ENCODE data around the gene SAMHD1. TPM values are rescaled to one million over a fixed set of nuclear protein-coding genes. Genes with fewer than 3 reads are reported as not detected.

The SAMHD1 gene
- polyA plus RNA-seq, 1 donor from 2014 or later, result 22.2 TPM

DNA sequence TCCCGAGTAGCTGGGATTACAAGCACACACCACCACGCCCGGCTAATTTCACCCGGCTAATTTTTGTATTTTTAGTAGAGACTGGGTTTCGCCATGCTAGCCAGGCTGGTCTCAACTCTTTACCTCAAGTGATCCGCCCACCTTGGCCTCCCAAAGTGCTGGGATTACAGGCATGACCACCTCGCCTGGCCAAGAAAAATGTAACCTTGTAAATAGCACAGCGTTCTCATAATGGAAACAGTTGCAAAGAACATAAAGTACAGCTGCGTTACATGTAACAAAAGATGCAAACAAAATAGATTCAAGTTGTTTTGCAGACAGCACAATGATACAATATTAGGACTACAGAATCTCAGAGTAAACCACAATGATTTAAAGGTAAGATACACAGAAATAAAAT, 60.9 kb downstream of the SAMHD1 start:
- Histone ChIP-seq H3K4me3 (ENCODE audit: low read length) (no peak overlapping the region), H3K27ac (ENCODE audit: low read length) (no peak overlapping the region), H3K9ac (ENCODE audit: low read length) (no peak overlapping the region), H3K4me2 (ENCODE audit: low read length) (no peak overlapping the region), H3F3A (ENCODE audit: insufficient read depth, low read length, poor library complexity, severe bottlenecking) (no peaks in the 10 kb centered on the region), H3K9me2 (ENCODE audit: insufficient read depth, low read length) (no peaks in the 10 kb centered on the region), H4K20me1 (ENCODE audit: insufficient read depth) (no peaks in the 10 kb centered on the region), H3K36me3 (ENCODE audit: insufficient read depth, low read length) (no peaks in the 10 kb centered on the region), H2AFZ (ENCODE audit: low read depth, low read length) (no peak overlapping the region), H3K9me3 (ENCODE audit: low read length) (no peaks in the 10 kb centered on the region), H3K79me2 (replicated peaks; ENCODE audit: insufficient read depth, low read length) (no peaks in the 10 kb centered on the region), H3K27me3 (ENCODE audit: insufficient read depth, low read depth, low read length) (no peaks in the 10 kb centered on the region)
- TF ChIP-seq, protein P1, sequence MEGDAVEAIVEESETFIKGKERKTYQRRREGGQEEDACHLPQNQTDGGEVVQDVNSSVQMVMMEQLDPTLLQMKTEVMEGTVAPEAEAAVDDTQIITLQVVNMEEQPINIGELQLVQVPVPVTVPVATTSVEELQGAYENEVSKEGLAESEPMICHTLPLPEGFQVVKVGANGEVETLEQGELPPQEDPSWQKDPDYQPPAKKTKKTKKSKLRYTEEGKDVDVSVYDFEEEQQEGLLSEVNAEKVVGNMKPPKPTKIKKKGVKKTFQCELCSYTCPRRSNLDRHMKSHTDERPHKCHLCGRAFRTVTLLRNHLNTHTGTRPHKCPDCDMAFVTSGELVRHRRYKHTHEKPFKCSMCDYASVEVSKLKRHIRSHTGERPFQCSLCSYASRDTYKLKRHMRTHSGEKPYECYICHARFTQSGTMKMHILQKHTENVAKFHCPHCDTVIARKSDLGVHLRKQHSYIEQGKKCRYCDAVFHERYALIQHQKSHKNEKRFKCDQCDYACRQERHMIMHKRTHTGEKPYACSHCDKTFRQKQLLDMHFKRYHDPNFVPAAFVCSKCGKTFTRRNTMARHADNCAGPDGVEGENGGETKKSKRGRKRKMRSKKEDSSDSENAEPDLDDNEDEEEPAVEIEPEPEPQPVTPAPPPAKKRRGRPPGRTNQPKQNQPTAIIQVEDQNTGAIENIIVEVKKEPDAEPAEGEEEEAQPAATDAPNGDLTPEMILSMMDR (IDR thresholded peaks at IDR 0.05; ENCODE audit: poor library complexity, severe bottlenecking), result no peak
- TF ChIP-seq EP300 (conservative IDR thresholded peaks at IDR 0.05; ENCODE audit: poor library complexity, severe bottlenecking) (no peak), EZH2 (IDR thresholded peaks at IDR 0.05; ENCODE audit: borderline replicate concordance, insufficient read depth, low read length, poor library complexity, severe bottlenecking) (no peak), SMC3 (conservative IDR thresholded peaks at IDR 0.05; ENCODE audit: poor library complexity) (no peak), RAD21 (conservative IDR thresholded peaks at IDR 0.05) (no peak), POLR2AphosphoS5 (IDR thresholded peaks at IDR 0.05) (no peak), MXI1 (conservative IDR thresholded peaks at IDR 0.05; ENCODE audit: poor library complexity, severe bottlenecking) (no peak), TAF1 (IDR thresholded peaks at IDR 0.05; ENCODE audit: low read depth) (no peak)
- TF ChIP-seq, protein P2, sequence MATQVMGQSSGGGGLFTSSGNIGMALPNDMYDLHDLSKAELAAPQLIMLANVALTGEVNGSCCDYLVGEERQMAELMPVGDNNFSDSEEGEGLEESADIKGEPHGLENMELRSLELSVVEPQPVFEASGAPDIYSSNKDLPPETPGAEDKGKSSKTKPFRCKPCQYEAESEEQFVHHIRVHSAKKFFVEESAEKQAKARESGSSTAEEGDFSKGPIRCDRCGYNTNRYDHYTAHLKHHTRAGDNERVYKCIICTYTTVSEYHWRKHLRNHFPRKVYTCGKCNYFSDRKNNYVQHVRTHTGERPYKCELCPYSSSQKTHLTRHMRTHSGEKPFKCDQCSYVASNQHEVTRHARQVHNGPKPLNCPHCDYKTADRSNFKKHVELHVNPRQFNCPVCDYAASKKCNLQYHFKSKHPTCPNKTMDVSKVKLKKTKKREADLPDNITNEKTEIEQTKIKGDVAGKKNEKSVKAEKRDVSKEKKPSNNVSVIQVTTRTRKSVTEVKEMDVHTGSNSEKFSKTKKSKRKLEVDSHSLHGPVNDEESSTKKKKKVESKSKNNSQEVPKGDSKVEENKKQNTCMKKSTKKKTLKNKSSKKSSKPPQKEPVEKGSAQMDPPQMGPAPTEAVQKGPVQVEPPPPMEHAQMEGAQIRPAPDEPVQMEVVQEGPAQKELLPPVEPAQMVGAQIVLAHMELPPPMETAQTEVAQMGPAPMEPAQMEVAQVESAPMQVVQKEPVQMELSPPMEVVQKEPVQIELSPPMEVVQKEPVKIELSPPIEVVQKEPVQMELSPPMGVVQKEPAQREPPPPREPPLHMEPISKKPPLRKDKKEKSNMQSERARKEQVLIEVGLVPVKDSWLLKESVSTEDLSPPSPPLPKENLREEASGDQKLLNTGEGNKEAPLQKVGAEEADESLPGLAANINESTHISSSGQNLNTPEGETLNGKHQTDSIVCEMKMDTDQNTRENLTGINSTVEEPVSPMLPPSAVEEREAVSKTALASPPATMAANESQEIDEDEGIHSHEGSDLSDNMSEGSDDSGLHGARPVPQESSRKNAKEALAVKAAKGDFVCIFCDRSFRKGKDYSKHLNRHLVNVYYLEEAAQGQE (IDR thresholded peaks at IDR 0.05; ENCODE audit: borderline replicate concordance), result no peak

DNA sequence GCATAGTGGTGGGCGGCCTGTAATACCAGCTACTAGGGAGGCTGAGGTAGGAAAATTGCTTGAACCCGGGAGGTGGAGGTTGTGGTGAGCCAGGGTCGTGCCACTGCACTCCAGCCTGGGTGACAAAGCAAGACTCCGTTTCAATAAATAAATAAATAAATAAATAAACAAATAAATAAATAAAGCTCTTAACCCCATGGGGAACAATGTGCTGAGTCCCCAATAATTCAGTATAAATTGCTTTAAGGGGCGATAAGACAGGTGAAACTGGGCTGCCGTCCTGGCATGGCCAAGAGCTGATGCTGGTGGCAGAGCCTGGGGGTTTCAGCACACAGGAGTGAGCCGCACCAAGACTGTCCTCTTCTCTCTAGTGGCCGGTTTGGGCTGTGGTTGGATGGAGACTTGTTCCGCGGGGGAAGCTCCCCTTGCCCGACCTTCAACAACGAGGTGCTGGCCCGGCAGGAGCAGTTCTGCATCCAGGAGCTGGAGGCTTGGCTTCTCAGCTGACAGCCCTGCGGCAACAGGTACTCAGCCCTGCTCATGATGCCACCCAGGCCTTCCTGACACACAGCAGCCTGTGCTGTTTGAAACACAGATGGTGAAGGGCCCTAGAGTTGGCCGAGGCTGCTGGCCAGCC, 62.5 kb downstream of the SAMHD1 start:
- H3K4me2 ChIP-seq (ENCODE audit: low read length), result no peak overlapping the region
- no peaks in the 10 kb centered on the region for H3F3A ChIP-seq (ENCODE audit: insufficient read depth, low read length, poor library complexity, severe bottlenecking)
- no peak for TF ChIP-seq MXI1 (conservative IDR thresholded peaks at IDR 0.05; ENCODE audit: poor library complexity, severe bottlenecking)
- TF ChIP-seq RAD21 (conservative IDR thresholded peaks at IDR 0.05), result no peak
- TF ChIP-seq, protein P1 (IDR thresholded peaks at IDR 0.05; ENCODE audit: poor library complexity, severe bottlenecking), result no peak
- no peak for TF ChIP-seq EZH2 (IDR thresholded peaks at IDR 0.05; ENCODE audit: borderline replicate concordance, insufficient read depth, low read length, poor library complexity, severe bottlenecking)
- TF ChIP-seq, protein P2 (IDR thresholded peaks at IDR 0.05; ENCODE audit: borderline replicate concordance), result no peak
- TF ChIP-seq TAF1 (IDR thresholded peaks at IDR 0.05; ENCODE audit: low read depth), result no peak
- TF ChIP-seq POLR2AphosphoS5 (IDR thresholded peaks at IDR 0.05), result no peak
- no peak for TF ChIP-seq SMC3 (conservative IDR thresholded peaks at IDR 0.05; ENCODE audit: poor library complexity)
- no peak for TF ChIP-seq EP300 (conservative IDR thresholded peaks at IDR 0.05; ENCODE audit: poor library complexity, severe bottlenecking)
- no peaks in the 10 kb centered on the region for H4K20me1 ChIP-seq (ENCODE audit: insufficient read depth)
- no peak overlapping the region for H3K27ac ChIP-seq (ENCODE audit: low read length)
- no peaks in the 10 kb centered on the region for H3K79me2 ChIP-seq (replicated peaks; ENCODE audit: insufficient read depth, low read length)
- H3K36me3 ChIP-seq (ENCODE audit: insufficient read depth, low read length), result no peaks in the 10 kb centered on the region
- no peaks in the 10 kb centered on the region for H3K27me3 ChIP-seq (ENCODE audit: insufficient read depth, low read depth, low read length)
- no peak overlapping the region for H3K9ac ChIP-seq (ENCODE audit: low read length)
- H3K9me3 ChIP-seq (ENCODE audit: low read length), result no peaks in the 10 kb centered on the region
- H2AFZ ChIP-seq (ENCODE audit: low read depth, low read length), result no peak overlapping the region
- no peak overlapping the region for H3K4me3 ChIP-seq (ENCODE audit: low read length)
- no peaks in the 10 kb centered on the region for H3K9me2 ChIP-seq (ENCODE audit: insufficient read depth, low read length)
